HCT116 (cell line): ENCODE measurements around the gene AFDN. TPM values are rescaled to one million over a fixed set of nuclear protein-coding genes. Genes with fewer than 3 reads are reported as not detected.

Source experiments
- ATAC-seq: fragments of 200-7000 bp; cut with Tn5 transposase; 2 replicates; pipeline ENCODE4 v1.9.1; 2020; ENCODE audit warnings: mild to moderate bottlenecking, moderate library complexity
- BruUV-seq: library from RNA; stranded (reverse); fragments of 400-500 nt; replicated peaks from 2 replicates; lab custom pipeline; 2021; lab: Mats Ljungman, UMichigan
- CTCF ChIA-PET: fragments of 300-600 bp; sonication (Branson Sonifier 250); formaldehyde crosslinking; loops from one replicate; lab custom pipeline; 2021; ENCODE audit warnings: antibody characterized with exemption; lab: Charles Lee
- POLR2A ChIA-PET: fragments of 300-600, 350-600 bp; sonication (Branson Sonifier 250); formaldehyde crosslinking; loops from one replicate; lab custom pipeline; 2021; ENCODE audit warnings: antibody characterized with exemption; lab: Charles Lee
- RAD21 ChIA-PET, 2 experiments: fragments of 300-600 bp; sonication (Branson Sonifier 250); formaldehyde crosslinking; loops; one replicate each; lab custom pipeline; 2023; ENCODE audit warnings: low total read pairs in 2 of 2; ENCODE audit not compliant: uncharacterized antibody in 2 of 2, unreplicated experiment in 2 of 2, low non-redundant PET in 1 of 2; lab: Charles Lee
- DNase-seq: peaks from one replicate; pipeline ENCODE4 v3.0.0-alpha.2; 2010; ENCODE audit warnings: low read depth, low spot score
- H2AFZ ChIP-seq: fragments of 200-600 bp; shearing (Covaris generic), sonication (generic); 2 replicates; pipeline ENCODE4 v1.6.1; 2017; ENCODE audit warnings: low read depth, mixed run types, mixed read lengths, antibody characterized with exemption, low read length; ENCODE audit not compliant: poor library complexity, severe bottlenecking
- H3K27ac ChIP-seq: 2 replicates; pipeline ENCODE4 v1.5.1; 2012; ENCODE audit warnings: low read depth, low read length
- H3K27me3 ChIP-seq: fragments of 200-600 bp; sonication (generic); 2 replicates; pipeline ENCODE4 v1.6.1; 2016; ENCODE audit warnings: mixed run types, low read length, mixed read lengths; ENCODE audit not compliant: insufficient read depth
- H3K36me3 ChIP-seq, 2 experiments: fragments of 200-500 bp in 1 of 2; fragments of 200-600 bp in 1 of 2; sonication (Bioruptor generic) in 1 of 2; sonication (generic) in 1 of 2; 2 replicates each; pipeline versions ENCODE4 v1.5.1 to v1.6.1; 2014 to 2016; ENCODE audit warnings: low read length in 2 of 2, inconsistent platforms in 1 of 2, mixed read lengths in 1 of 2, mixed run types in 1 of 2; ENCODE audit not compliant: insufficient read depth in 2 of 2, control insufficient read depth in 1 of 2
- H3K4me1 ChIP-seq, 2 experiments: fragments of 200-600 bp in 1 of 2; sonication (generic) in 1 of 2; 2 replicates each; pipeline versions ENCODE4 v1.5.1 to v1.6.1; 2012 to 2017; ENCODE audit warnings: low read length in 2 of 2, inconsistent platforms in 1 of 2, mild to moderate bottlenecking in 1 of 2, mixed read lengths in 1 of 2, mixed run types in 1 of 2, moderate library complexity in 1 of 2; ENCODE audit not compliant: insufficient read depth in 2 of 2, control insufficient read depth in 1 of 2
- H3K4me2 ChIP-seq: fragments of 200-600 bp; sonication (generic); 2 replicates; pipeline ENCODE4 v1.6.1; 2017; ENCODE audit warnings: mixed run types, low read length, mixed read lengths
- H3K4me3 ChIP-seq, 2 experiments: fragments of 200-600 bp in 1 of 2; sonication (generic) in 1 of 2; replicated peaks in 1 of 2; 2 replicates each; pipeline ENCODE4 v1.5.1; 2011 to 2016; ENCODE audit warnings: low read length in 2 of 2, control low read depth in 1 of 2, low read depth in 1 of 2, mild to moderate bottlenecking in 1 of 2, mixed read lengths in 1 of 2, mixed run types in 1 of 2
- H3K79me2 ChIP-seq: fragments of 200-600 bp; sonication (generic); 2 replicates; pipeline ENCODE4 v1.6.1; 2017; ENCODE audit warnings: mild to moderate bottlenecking, mixed run types, low read length, moderate library complexity, mixed read lengths; ENCODE audit not compliant: insufficient read depth
- H3K9ac ChIP-seq: fragments of 200-600 bp; sonication (generic); 2 replicates; pipeline ENCODE4 v1.6.1; 2016; ENCODE audit warnings: low read length, mixed read lengths
- H3K9me2 ChIP-seq: fragments of 200-600 bp; sonication (generic), shearing (Covaris generic); 2 replicates; pipeline ENCODE4 v1.6.1; 2017; ENCODE audit warnings: mixed run types, mild to moderate bottlenecking, moderate library complexity; ENCODE audit not compliant: insufficient read depth
- H3K9me3 ChIP-seq, 2 experiments: fragments of 200-500 bp in 1 of 2; fragments of 200-600 bp in 1 of 2; sonication (Bioruptor generic) in 1 of 2; sonication (generic) in 1 of 2; 2 replicates each; pipeline ENCODE4 v1.6.1; 2014 to 2017; ENCODE audit warnings: low read length in 2 of 2, mixed read lengths in 2 of 2, inconsistent platforms in 1 of 2, low read depth in 1 of 2, mild to moderate bottlenecking in 1 of 2, mixed run types in 1 of 2, moderate library complexity in 1 of 2; ENCODE audit not compliant: control insufficient read depth in 1 of 2, insufficient read depth in 1 of 2
- H4K20me1 ChIP-seq: fragments of 200-600 bp; sonication (generic), shearing (Covaris generic); 2 replicates; pipeline ENCODE4 v1.6.1; 2017; ENCODE audit warnings: mixed run types, mild to moderate bottlenecking, moderate library complexity; ENCODE audit not compliant: insufficient read depth
- CEBPB ChIP-seq: IDR thresholded peaks from 2 replicates; pipeline ENCODE4 v1.6.1; 2012; ENCODE audit warnings: low read depth
- EGR1 ChIP-seq: IDR thresholded peaks from 2 replicates; pipeline ENCODE4 v1.6.1; 2012; ENCODE audit warnings: low read depth
- ELF1 ChIP-seq: IDR thresholded peaks from 2 replicates; pipeline ENCODE4 v1.6.1; 2012; ENCODE audit warnings: low read depth, borderline replicate concordance
- EZH2phosphoT487 ChIP-seq: fragments of 200-600 bp; IDR thresholded peaks from 2 replicates; pipeline ENCODE4 v1.6.1; 2018; ENCODE audit warnings: antibody characterized with exemption, borderline replicate concordance
- FOSL1 ChIP-seq: IDR thresholded peaks from 2 replicates; pipeline ENCODE4 v1.6.1; 2012; ENCODE audit warnings: low read depth
- POLR2A ChIP-seq: IDR thresholded peaks from 2 replicates; pipeline ENCODE4 v1.7.0; 2011; ENCODE audit warnings: borderline replicate concordance; ENCODE audit not compliant: insufficient read depth, insufficient read length; ENCODE audit errors: extremely low read depth
- TCF7L2 ChIP-seq: IDR thresholded peaks from 2 replicates; pipeline ENCODE4 v1.7.0; 2011; ENCODE audit warnings: borderline replicate concordance, inconsistent platforms; ENCODE audit not compliant: insufficient read depth, insufficient read length; ENCODE audit errors: extremely low read depth
- YY1 ChIP-seq: IDR thresholded peaks from 2 replicates; pipeline ENCODE4 v1.6.1; 2011; ENCODE audit warnings: low read length, low read depth, moderate library complexity, mild to moderate bottlenecking; ENCODE audit not compliant: insufficient replicate concordance; ENCODE audit errors: extremely low read depth
- ZFX ChIP-seq: fragments of 450-650 bp; IDR thresholded peaks from 2 replicates; pipeline ENCODE4 v1.6.1; 2017
- ZNF274 ChIP-seq: fragments of 200-500 bp; sonication (Bioruptor generic); IDR thresholded peaks from 2 replicates; pipeline ENCODE4 v1.6.1; 2014; ENCODE audit warnings: mild to moderate bottlenecking, low read depth, low read length, inconsistent platforms
- intact Hi-C: fragments of 100-400 bp; cut with micrococcal nuclease; formaldehyde crosslinking; loops from 2 replicates; pipeline ENCODE4 v1.10.0; 2022
- total RNA-seq: library from RNA; stranded (reverse); gene quantifications from one replicate; pipeline ENCODE4 v1.2.1, GENCODE V29; 2021; ENCODE audit not compliant: unreplicated experiment
- TF ChIP-seq, protein P1 (sequence below), 3 experiments: fragments of 200-600 bp in 1 of 3; sonication (generic) in 1 of 3; IDR thresholded peaks in 2 of 3; conservative IDR thresholded peaks in 1 of 3; 2 replicates each; pipeline ENCODE4 v1.5.1; 2012 to 2017; ENCODE audit warnings: low read depth in 2 of 3, low read length in 2 of 3, antibody characterized with exemption in 1 of 3, borderline replicate concordance in 1 of 3, control low read depth in 1 of 3, mild to moderate bottlenecking in 1 of 3, mixed read lengths in 1 of 3, mixed run types in 1 of 3, moderate library complexity in 1 of 3; ENCODE audit not compliant: insufficient read depth in 1 of 3
- TF ChIP-seq, protein P2 (sequence below): IDR thresholded peaks from 2 replicates; pipeline ENCODE4 v1.6.1; 2011; ENCODE audit warnings: mild to moderate bottlenecking, low read length, moderate library complexity; ENCODE audit not compliant: insufficient replicate concordance; ENCODE audit errors: extremely low read depth

Gene AFDN
- total RNA-seq, 1 experiment from 2014 or later: 59.4 TPM

GRCh38 chr6:167976708-167977107 is 150.0 kb downstream of the AFDN start:
- no peaks in the 10 kb centered on the region for H3K27me3 ChIP-seq
- H3K9ac ChIP-seq: no peak overlapping the region
- POLR2A ChIA-PET: no interaction called here
- RAD21 ChIA-PET: no interaction called here
- H2AFZ ChIP-seq: no peak overlapping the region
- no peaks in the 10 kb centered on the region for H3K79me2 ChIP-seq
- no TSS peak for BruUV-seq
- CTCF ChIA-PET: no interaction called here
- no peak overlapping the region for H3K27ac ChIP-seq
- no peak for TF ChIP-seq TCF7L2
- no peak for TF ChIP-seq FOSL1
- no peak overlapping the region for H3K4me2 ChIP-seq
- no peaks in the 10 kb centered on the region for H3K4me1 ChIP-seq
- H3K9me3 ChIP-seq: no peaks in the 10 kb centered on the region
- intact Hi-C loops: no loop called here
- H3K9me2 ChIP-seq: no peaks in the 10 kb centered on the region
- no peak overlapping the region for H3K4me3 ChIP-seq
- H3K36me3 ChIP-seq: no peaks in the 10 kb centered on the region
- DNase-seq (no peak), ATAC-seq (no peak)
- no peaks in the 10 kb centered on the region for H4K20me1 ChIP-seq

GRCh38 chr6:167977717-167978467 is 151.2 kb downstream of the AFDN start:
- Histone ChIP-seq H2AFZ (no peak overlapping the region), H3K4me1 (no peaks in the 10 kb centered on the region), H4K20me1 (no peaks in the 10 kb centered on the region), H3K4me2 (no peak overlapping the region), H3K9me3 (no peaks in the 10 kb centered on the region), H3K4me3 (no peak overlapping the region), H3K36me3 (no peaks in the 10 kb centered on the region), H3K9ac (no peak overlapping the region), H3K9me2 (no peaks in the 10 kb centered on the region), H3K27ac (no peak overlapping the region), H3K79me2 (no peaks in the 10 kb centered on the region), H3K27me3 (no peaks in the 10 kb centered on the region)
- CTCF ChIA-PET: no interaction called here
- RAD21 ChIA-PET: no interaction called here
- TF ChIP-seq EGR1 (no peak), POLR2A (no peak), ZFX (no peak), ELF1 (no peak), FOSL1 (no peak), CEBPB (no peak), ZNF274 (no peak), TCF7L2 (no peak), EZH2phosphoT487 (no peak), YY1 (no peak)
- TF ChIP-seq, protein P1, sequence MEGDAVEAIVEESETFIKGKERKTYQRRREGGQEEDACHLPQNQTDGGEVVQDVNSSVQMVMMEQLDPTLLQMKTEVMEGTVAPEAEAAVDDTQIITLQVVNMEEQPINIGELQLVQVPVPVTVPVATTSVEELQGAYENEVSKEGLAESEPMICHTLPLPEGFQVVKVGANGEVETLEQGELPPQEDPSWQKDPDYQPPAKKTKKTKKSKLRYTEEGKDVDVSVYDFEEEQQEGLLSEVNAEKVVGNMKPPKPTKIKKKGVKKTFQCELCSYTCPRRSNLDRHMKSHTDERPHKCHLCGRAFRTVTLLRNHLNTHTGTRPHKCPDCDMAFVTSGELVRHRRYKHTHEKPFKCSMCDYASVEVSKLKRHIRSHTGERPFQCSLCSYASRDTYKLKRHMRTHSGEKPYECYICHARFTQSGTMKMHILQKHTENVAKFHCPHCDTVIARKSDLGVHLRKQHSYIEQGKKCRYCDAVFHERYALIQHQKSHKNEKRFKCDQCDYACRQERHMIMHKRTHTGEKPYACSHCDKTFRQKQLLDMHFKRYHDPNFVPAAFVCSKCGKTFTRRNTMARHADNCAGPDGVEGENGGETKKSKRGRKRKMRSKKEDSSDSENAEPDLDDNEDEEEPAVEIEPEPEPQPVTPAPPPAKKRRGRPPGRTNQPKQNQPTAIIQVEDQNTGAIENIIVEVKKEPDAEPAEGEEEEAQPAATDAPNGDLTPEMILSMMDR (IDR thresholded peaks at IDR 0.05 in 2 of 3, conservative IDR thresholded peaks at IDR 0.05 in 1 of 3; ENCODE audit: borderline replicate concordance in 1 of 3, insufficient read depth in 1 of 3, low read depth in 2 of 3, low read length in 2 of 3): no peak
- TF ChIP-seq, protein P2, sequence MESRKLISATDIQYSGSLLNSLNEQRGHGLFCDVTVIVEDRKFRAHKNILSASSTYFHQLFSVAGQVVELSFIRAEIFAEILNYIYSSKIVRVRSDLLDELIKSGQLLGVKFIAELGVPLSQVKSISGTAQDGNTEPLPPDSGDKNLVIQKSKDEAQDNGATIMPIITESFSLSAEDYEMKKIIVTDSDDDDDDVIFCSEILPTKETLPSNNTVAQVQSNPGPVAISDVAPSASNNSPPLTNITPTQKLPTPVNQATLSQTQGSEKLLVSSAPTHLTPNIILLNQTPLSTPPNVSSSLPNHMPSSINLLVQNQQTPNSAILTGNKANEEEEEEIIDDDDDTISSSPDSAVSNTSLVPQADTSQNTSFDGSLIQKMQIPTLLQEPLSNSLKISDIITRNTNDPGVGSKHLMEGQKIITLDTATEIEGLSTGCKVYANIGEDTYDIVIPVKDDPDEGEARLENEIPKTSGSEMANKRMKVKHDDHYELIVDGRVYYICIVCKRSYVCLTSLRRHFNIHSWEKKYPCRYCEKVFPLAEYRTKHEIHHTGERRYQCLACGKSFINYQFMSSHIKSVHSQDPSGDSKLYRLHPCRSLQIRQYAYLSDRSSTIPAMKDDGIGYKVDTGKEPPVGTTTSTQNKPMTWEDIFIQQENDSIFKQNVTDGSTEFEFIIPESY: no peak
- BruUV-seq: no TSS peak
- POLR2A ChIA-PET: no interaction called here
- ATAC-seq (no peak), DNase-seq (no peak)
- intact Hi-C loops: no loop called here
